Vagina (tissue), 2 donors: ENCODE measurements around the gene DEGS2. TPM values are rescaled to one million over a fixed set of nuclear protein-coding genes. Genes with fewer than 3 reads are reported as not detected.

ENCODE experiments used
- DNase-seq, 2 donors: peaks; one replicate each; pipeline ENCODE4 v3.0.0-alpha.2; 2017; ENCODE audit errors: extremely low spot score in 2 of 2
- H3K27ac ChIP-seq: fragments of 200-600 bp; sonication (generic); one replicate; pipeline ENCODE4 v1.5.1; 2019
- H3K27me3 ChIP-seq: fragments of 200-600 bp; sonication (generic); one replicate; pipeline ENCODE4 v1.5.1; 2019
- H3K36me3 ChIP-seq, 2 donors: fragments of 200-600 bp; sonication (generic); one replicate each; pipeline ENCODE4 v1.5.1; 2017 to 2019
- H3K4me1 ChIP-seq: fragments of 200-600 bp; sonication (generic); one replicate; pipeline ENCODE4 v1.5.1; 2019
- H3K4me3 ChIP-seq, 2 donors: fragments of 200-600 bp; sonication (generic); 1 replicate in 1 of 2; 2 replicates in 1 of 2; pipeline ENCODE4 v1.5.1; 2016 to 2019
- H3K9me3 ChIP-seq: fragments of 200-600 bp; sonication (generic); one replicate; pipeline ENCODE4 v1.5.1; 2019
- CTCF ChIP-seq, 3 experiments: fragments of 450-650 bp in 2 of 3; fragments of 200-600 bp in 1 of 3; sonication (generic) in 1 of 3; IDR thresholded peaks; one replicate each; pipeline ENCODE4 v1.5.1; 2017 to 2019; ENCODE audit warnings: antibody characterized with exemption in 3 of 3, mild to moderate bottlenecking in 2 of 3, moderate library complexity in 2 of 3
- POLR2A ChIP-seq, 2 donors: fragments of 450-650 bp; IDR thresholded peaks; one replicate each; pipeline ENCODE4 v1.6.1; 2017; ENCODE audit warnings: antibody characterized with exemption in 2 of 2, mild to moderate bottlenecking in 2 of 2, moderate library complexity in 2 of 2
- POLR2AphosphoS5 ChIP-seq, 2 donors: sonication (generic); formaldehyde crosslinking; IDR thresholded peaks; one replicate each; pipeline ENCODE4 v1.9.0; 2017; ENCODE audit warnings: antibody characterized with exemption in 2 of 2, mild to moderate bottlenecking in 2 of 2, low read depth in 1 of 2; ENCODE audit not compliant: insufficient read depth in 1 of 2
- intact Hi-C: fragments of 100-400 bp; cut with DNase I; formaldehyde crosslinking; loops from one replicate; pipeline ENCODE4 v1.15.1; 2023
- total RNA-seq: library from RNA; depleted of rRNA; stranded (reverse); fragments of >200 nt; gene quantifications from one replicate; pipeline ENCODE4 v1.2.3, GENCODE V29; 2016

The DEGS2 gene
- total RNA-seq, 1 donor from 2014 or later = 19.9 TPM

- no peaks in the 10 kb centered on the region for H3K9me3 ChIP-seq
- H3K4me1 ChIP-seq = peaks cover 31% of the 10 kb centered on the region
- no peaks in the 10 kb centered on the region for H3K27me3 ChIP-seq
- no peaks in the 10 kb centered on the region for H3K36me3 ChIP-seq
- H3K27ac ChIP-seq = no peak overlapping the region
- TF ChIP-seq POLR2AphosphoS5 (IDR thresholded peaks at IDR 0.05; ENCODE audit: insufficient read depth in 1 of 2, low read depth in 1 of 2) (no peak), CTCF (IDR thresholded peaks at IDR 0.05) (no peak), POLR2A (IDR thresholded peaks at IDR 0.05) (no peak)
- no peak overlapping the region for H3K4me3 ChIP-seq
- intact Hi-C loops = no loop called here
- no peak for DNase-seq
Measured at GRCh38 chr14:100149851-100150611, 9.4 kb downstream of the DEGS2 start.

GRCh38 chr14:100148837-100149731, 10.4 kb downstream of the DEGS2 start:
- no peak for DNase-seq
- H3K36me3 ChIP-seq = no peaks in the 10 kb centered on the region
- intact Hi-C loops = no loop called here
- TF ChIP-seq POLR2A (IDR thresholded peaks at IDR 0.05) = no peak
- H3K9me3 ChIP-seq = no peaks in the 10 kb centered on the region
- H3K27me3 ChIP-seq = no peaks in the 10 kb centered on the region
- no peak overlapping the region for H3K4me3 ChIP-seq
- H3K27ac ChIP-seq = no peak overlapping the region
- peaks cover 35% of the 10 kb centered on the region for H3K4me1 ChIP-seq

- peaks cover 35% of the 10 kb centered on the region for H3K4me1 ChIP-seq
Measured at GRCh38 chr14:100147691-100148464, 11.6 kb downstream of the DEGS2 start.

GRCh38 chr14:100147181-100147631, 12.2 kb downstream of the DEGS2 start:
- Histone ChIP-seq H3K36me3 (no peaks in the 10 kb centered on the region), H3K4me3 (no peak overlapping the region), H3K27me3 (no peaks in the 10 kb centered on the region), H3K27ac (no peak overlapping the region), H3K4me1 (peaks cover 35% of the 10 kb centered on the region), H3K9me3 (no peaks in the 10 kb centered on the region)
- no peak for DNase-seq
- intact Hi-C loops = no loop called here
- TF ChIP-seq POLR2AphosphoS5 (IDR thresholded peaks at IDR 0.05; ENCODE audit: insufficient read depth in 1 of 2, low read depth in 1 of 2) = no peak
- TF ChIP-seq POLR2A (IDR thresholded peaks at IDR 0.05) = no peak
- TF ChIP-seq CTCF (IDR thresholded peaks at IDR 0.05) = no peak

More at GRCh38 chr14:100147691-100148464, 11.6 kb downstream of the DEGS2 start:
- Histone ChIP-seq H3K9me3 (no peaks in the 10 kb centered on the region), H3K4me3 (no peak overlapping the region), H3K36me3 (no peaks in the 10 kb centered on the region), H3K27ac (no peak overlapping the region), H3K27me3 (no peaks in the 10 kb centered on the region)
- intact Hi-C loops = no loop called here
- DNase-seq = no peak
- TF ChIP-seq POLR2A (IDR thresholded peaks at IDR 0.05) (no peak), POLR2AphosphoS5 (IDR thresholded peaks at IDR 0.05; ENCODE audit: insufficient read depth in 1 of 2, low read depth in 1 of 2) (no peak), CTCF (IDR thresholded peaks at IDR 0.05) (no peak)

GRCh38 chr14:100146531-100147091, 12.8 kb downstream of the DEGS2 start:
- peaks cover 32% of the 10 kb centered on the region for H3K4me1 ChIP-seq
- no peak overlapping the region for H3K4me3 ChIP-seq
- TF ChIP-seq POLR2AphosphoS5 (IDR thresholded peaks at IDR 0.05; ENCODE audit: insufficient read depth in 1 of 2, low read depth in 1 of 2) (no peak), POLR2A (IDR thresholded peaks at IDR 0.05) (no peak), CTCF (IDR thresholded peaks at IDR 0.05) (no peak)
- no peaks in the 10 kb centered on the region for H3K27me3 ChIP-seq
- H3K36me3 ChIP-seq = no peaks in the 10 kb centered on the region
- DNase-seq = no peak
- no peak overlapping the region for H3K27ac ChIP-seq
- intact Hi-C loops = no loop called here
- no peaks in the 10 kb centered on the region for H3K9me3 ChIP-seq
